GM21723 (cell line): ENCODE data around the gene FRMPD1.
"Not testable (repeated sequence)": the region's sequence is repeated elsewhere in the genome, so short reads cannot be mapped to it uniquely, and the experiment has no call there.

Experiments
- ATAC-seq: cut with Tn5 transposase; IDR thresholded peaks from one replicate; pipeline ENCODE4 v1.9.1; 2021; ENCODE audit warnings: mild to moderate bottlenecking, moderate library complexity; ENCODE audit not compliant: unreplicated experiment

FRMPD1 gene

DNA sequence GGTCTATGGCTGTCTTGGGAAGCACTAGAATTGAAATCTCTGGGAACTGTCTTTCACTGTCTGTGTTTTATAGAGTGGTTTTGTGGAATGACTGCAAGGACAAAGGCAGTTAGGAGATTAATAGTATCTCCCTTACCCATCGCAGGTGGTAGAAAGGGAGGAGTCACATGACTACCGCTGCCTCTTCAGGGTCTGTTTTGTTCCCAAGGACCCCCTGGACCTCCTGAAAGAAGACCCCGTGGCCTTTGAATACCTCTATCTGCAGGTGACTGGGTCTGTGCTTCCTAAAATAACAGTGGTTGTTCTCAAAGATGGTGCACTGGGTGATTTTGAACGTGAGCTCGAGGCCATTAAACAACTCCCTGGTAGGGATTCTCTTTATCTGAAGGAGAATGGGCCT is 80.1 kb downstream of the FRMPD1 start:
- no peak for ATAC-seq

GRCh38 chr9:37732086-37732741 is 81.5 kb downstream of the FRMPD1 start:
- no peak for ATAC-seq

- ATAC-seq: no peak
Measured at GRCh38 chr9:37732952-37733351, 82.2 kb downstream of the FRMPD1 start.

GRCh38 chr9:37739222-37739621 is 88.5 kb downstream of the FRMPD1 start:
- no peak for ATAC-seq

DNA sequence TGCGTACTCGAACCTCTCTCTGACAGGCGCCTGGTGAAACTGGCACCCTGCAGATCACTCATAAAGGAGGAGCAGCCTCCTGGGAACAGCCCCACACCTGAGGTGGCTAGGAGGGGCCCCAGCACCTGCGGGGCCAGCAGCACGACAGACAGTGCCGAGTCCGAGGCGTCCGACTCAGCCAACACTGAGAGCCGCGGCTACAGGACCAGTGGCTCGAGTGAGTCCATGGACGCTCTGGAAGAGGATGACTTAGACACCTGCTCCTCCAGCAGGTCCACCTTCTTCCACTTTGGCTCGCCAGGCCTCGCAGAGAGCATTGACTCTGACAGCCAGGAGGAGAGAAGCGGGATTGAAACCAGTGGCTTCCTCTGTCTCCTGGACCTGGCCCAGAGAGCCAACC is 89.4 kb downstream of the FRMPD1 start:
- no peak for ATAC-seq

DNA sequence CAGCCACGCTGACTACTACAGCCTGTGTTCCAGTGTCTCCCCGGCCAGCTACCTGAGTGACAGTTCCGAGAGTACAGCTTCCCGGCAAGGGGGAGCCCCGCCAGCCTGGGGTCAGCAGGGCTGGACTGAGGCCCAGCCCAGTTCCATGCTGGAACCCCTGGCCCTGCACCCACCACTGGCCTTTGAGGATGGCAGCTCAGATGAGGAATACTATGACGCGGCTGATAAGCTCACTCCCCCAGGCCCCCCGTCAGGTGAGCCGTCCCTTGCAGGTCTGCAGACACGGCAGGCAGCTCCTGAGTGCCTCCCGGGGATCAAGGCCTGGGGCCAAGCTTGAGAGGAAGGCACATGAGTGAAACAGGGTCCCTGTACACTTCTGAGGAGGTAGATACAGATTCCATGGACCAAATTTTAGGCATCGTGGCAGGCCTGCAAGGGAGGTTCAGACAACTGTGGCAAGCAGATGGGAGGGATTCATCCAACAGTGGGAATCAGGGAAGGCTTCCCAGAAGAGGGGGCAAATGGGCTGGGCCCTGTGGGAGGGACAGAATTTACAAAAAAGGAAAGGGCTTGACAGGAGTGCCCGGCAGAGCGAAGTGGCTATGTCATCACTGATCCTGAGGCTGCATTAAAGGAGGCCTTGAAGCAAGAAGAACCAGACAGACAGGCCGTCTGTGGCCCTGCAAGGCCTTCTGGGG is 90.0 kb downstream of the FRMPD1 start:
- no peak for ATAC-seq

DNA sequence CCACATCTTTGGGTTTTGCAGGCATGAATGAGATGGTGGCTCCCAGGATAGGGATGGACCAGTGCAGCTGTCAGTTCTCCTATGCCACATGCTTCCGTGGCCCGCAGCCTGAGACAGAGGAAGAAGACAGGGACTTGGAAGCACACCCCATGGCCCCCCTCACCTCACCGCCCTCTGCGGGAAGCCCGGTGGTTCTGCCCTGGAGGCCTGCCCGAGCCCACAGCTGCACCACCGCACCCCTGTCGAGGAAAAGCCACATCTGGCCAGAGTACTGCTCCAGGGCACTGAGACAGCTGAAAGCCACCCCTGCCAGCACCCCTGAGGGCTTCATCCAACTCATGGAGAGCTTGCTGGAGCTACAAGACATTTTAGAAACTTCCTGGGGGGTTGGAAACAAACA is 95.2 kb downstream of the FRMPD1 start:
- no peak for ATAC-seq

DNA sequence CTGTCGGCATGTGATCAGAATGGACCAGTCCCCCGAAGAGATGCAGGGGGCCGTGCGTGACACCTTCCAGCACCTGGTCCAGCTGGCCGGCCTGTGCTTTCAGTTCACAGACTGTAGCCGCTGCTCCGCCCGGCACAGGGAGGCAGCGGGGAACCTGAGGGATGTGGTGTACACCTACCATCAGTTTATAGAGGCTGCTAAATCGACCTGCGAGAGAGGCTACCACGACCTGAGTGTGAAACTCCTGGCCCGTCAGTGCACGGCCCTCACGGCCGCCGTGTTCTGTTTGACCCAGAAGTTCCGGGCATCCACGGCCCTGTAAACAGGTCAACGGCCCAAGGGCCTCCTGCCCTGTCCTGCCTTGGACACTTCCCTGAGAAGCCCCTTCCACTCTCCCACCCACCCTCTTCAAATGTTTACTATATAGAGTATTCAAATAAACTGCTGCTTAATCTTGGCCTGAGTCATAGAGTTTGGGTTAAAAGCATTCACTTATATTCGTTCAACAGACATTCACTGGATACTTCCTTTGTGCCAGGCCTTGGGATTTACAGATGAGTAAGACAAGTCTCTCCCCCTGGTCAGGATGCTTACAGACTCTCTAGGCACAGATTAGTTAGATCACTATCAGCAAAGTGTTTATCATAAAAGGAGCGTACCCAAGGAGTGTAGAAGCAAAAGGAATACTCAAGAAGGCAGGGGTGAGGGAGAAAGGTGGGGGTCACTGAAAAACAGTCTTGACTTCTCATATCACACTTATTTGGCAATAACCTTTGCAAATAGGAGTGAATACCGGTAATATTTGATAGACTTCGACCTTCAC is 95.9 kb downstream of the FRMPD1 start:
- ATAC-seq: no peak

DNA sequence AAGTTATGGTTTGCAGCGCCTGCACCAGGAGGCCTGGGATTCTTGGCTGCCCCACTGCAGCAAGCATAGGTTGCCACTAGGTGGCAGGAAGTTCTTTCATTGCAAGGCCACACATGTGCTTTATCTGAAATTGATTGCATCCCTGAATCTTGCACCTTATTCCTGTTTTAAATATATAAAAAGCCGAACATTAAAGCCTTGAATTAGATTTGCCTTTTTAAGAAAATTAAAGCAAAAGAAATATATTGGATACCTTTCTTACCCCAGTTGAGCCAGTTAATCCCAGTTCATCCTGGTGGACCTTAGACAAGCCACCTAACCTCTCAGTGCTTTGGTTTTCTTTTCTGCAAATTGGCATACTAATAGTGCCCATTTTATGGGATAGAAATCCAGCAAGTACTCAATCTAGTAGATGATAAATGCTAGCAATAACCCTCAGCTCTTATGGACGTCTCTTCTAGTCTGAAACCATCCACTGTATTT is 96.6 kb downstream of the FRMPD1 start:
- ATAC-seq: peak; percentile 83

GRCh38 chr9:37749129-37749528 is 98.4 kb downstream of the FRMPD1 start:
- ATAC-seq: no peak

- no peak for ATAC-seq
Measured at GRCh38 chr9:37751186-37751585, 100.4 kb downstream of the FRMPD1 start.

DNA sequence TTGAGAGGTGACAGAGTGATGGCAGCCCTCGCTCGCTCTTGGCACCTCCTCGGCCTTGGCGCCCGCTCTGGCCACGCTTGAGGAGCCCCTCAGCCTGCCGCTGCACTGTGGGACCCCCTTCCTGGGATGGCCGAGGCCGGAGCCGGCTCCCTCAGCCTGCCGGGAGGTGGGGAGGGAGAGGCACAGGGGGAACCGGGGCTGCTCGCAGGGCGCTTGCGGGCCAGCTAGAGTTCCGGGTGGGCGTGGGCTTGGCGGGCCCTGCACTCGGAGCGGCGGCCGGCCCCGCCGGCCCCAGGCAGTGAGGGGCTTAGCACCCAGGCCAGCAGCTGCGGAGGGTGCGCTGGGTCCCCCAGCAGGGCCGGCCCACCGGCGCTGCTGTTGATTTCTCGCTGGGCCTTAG is 101.0 kb downstream of the FRMPD1 start:
- ATAC-seq: not testable (repeated sequence)

GRCh38 chr9:37752112-37752511 is 101.4 kb downstream of the FRMPD1 start:
- ATAC-seq: not testable (repeated sequence)

GRCh38 chr9:37752642-37753488 is 102.1 kb downstream of the FRMPD1 start:
- ATAC-seq: no peak

DNA sequence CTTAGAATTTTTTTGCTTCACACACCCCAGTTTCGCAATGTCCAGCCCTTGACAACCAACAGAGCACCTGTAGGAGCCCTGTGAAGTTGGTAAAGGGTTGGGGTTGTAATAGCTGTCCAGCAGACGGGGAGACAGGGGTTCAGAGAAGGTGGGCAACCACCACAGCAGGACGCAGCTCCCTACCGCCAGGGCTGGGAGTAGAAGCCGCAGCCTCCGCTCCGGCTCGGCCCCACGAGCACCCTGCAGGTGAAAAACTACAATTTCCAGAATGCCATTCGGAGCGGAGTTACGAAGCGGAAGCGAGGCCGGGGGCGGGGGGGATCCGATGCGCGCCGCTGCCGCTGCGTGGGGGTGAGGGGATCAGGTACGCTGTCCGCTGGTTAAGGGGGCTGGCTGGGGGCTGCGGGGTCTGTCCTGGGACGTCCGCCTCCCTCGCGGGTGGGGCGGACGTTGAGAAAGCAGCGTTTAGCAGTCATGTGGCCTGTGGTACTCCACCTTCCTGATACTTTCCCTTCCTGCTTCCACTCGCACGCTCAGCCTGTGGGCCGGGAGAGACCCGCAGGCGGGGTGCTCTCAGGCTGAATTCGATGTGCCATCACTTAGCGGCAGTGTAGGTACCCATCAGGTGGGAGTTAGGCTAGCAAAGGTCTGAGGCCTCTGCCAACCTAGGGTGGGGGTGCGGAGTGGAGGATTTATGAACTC is 102.9 kb downstream of the FRMPD1 start, which contains the start of gene TRMT10B:
TSS of gene TRMT10B (plus strand) at position 317 of the 702 bp plus-strand sequence. CDS start 8,127 bp downstream, outside the sequence.
- peak; percentile 93 for ATAC-seq

GRCh38 chr9:37758747-37759146 is 108.0 kb downstream of the FRMPD1 start:
- ATAC-seq: no peak

DNA sequence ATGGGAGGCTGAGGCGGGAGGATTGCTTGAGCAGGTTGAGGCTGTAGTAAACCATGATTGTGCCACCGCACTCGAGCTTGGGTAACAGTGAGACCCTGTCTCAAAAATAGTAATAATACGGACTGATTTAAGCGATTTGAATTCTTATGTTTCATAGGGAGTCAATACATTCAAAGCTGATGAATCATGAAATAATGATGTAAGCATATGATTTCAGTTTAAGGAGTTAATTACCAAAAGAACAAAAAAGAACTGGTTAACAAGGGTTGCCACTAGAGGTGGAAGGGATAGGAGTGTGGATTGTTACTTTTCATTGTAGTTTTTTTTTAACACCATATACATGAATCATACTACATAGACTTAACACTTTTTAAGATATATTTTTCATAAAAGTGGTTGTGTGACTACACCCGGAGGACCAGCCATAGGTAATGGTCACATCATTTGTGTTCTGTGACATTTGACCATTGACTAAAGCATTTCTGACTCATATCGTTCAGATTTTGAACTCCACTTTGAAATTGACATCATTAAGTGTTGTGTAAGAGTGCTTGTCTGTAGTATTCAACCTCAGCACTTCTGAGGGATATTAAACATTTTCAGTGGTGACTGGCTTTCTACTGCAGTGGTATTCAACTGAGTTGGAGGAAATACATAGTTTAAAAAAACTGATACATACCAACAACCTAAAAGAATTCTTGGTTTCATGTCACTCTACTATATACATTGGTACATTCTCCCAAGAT is 109.8 kb downstream of the FRMPD1 start:
- ATAC-seq: no peak

DNA sequence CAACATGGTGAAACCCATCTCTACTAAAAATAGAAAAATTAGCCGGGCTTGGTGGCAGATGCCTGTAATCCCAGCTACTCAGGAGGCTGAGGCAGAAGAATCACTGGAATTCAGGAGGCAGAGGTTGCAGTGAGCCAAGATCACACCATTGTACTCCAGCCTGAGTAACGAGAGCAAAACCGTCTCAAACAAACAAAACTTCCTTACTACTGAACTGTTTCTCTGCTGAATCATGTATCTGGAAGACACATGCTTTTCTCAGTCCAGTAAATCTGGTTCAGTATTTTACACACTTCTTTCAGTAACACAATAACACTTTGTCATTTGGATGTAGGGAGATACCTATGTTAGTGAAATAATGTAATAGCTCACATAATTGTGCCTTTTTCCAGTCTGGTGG is 110.8 kb downstream of the FRMPD1 start:
- no peak for ATAC-seq

DNA sequence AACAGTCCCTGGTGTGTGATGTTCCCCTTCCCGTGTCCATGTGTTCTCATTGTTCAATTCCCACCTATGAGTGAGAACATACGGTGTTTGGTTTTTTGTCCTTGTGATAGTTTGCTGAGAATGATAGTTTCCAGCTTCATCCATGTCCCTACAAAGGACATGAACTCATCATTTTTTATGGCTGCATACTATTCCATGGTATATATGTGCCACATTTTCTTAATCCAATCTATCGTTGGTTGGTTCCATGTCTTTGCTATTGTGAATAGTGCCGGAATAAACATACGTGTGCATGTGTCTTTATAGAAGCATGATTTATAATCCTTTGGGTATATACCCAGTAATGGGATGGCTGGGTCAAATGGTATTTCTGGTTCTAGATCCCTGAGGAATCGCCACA is 114.5 kb downstream of the FRMPD1 start:
- not testable (repeated sequence) for ATAC-seq
